Neuron (in vitro differentiated cells): ENCODE data around the gene KLHL6.

Experiments used
- H2AFZ ChIP-seq: one replicate; pipeline ENCODE4 v1.6.1; 2013; ENCODE audit warnings: low read depth, mild to moderate bottlenecking, inconsistent platforms, low read length, moderate library complexity
- H3K27me3 ChIP-seq: one replicate; pipeline ENCODE4 v1.6.1; 2013; ENCODE audit warnings: low read length; ENCODE audit not compliant: insufficient read depth
- H3K36me3 ChIP-seq: one replicate; pipeline ENCODE4 v1.6.1; 2013; ENCODE audit warnings: low read length; ENCODE audit not compliant: insufficient read depth
- H3K4me1 ChIP-seq: one replicate; pipeline ENCODE4 v1.6.1; 2013; ENCODE audit warnings: low read length; ENCODE audit not compliant: insufficient read depth
- H3K4me3 ChIP-seq: 2 replicates; pipeline ENCODE4 v1.5.1; 2013; ENCODE audit warnings: mild to moderate bottlenecking, low read length, moderate library complexity
- H3K9me3 ChIP-seq: one replicate; pipeline ENCODE4 v1.6.1; 2013; ENCODE audit warnings: low read length

Gene KLHL6

DNA sequence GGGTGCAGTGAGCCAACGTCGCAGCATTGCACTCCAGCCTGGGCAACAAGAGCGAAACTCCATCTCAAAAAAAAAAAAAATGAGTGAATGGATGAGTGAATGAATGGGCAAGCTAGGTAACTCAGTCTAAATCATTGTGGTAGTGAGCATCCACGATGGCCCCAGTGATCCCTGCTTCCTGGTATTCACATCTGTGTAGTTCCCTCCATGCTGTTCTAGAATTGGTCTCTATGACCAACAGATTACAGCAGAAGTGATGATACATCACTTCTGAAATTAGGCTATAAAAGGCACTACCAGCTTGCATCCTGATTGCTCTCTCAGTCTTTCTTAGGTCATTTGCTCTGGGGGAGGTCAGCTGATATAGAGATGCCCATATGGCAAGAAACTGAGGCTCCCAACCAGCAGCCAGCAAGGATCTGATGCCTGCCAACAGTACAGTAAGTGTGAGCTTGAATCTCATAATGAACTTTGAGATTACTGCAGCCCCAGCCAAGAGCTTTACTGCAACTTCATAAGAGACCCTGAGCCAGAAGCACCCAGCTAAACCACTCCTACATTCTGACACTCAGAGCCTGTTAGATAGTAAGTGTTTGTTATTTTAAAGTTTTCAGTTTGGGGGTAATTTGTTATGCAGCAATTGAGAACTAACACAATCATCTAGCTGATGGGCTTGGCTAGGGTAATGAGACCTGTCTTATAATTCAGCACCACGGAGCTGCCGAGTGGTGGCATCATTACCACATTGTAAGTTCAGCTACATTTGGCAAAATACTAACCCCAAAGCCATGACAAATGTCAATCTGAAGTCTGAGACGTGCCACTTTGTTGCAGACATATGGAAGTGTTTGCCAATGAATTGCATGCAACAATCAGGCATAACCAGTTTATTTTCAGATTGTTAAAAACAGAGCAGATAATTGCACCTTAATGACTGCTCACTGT lies 53.0 kb downstream of the KLHL6 start:
- no peak overlapping the region for H3K4me3 ChIP-seq

GRCh38 chr3:183500981-183501704 lies 54.4 kb downstream of the KLHL6 start:
- Histone ChIP-seq H3K9me3 (no peaks in the 10 kb centered on the region), H3K4me3 (no peak overlapping the region), H3K36me3 (no peaks in the 10 kb centered on the region), H3K4me1 (no peaks in the 10 kb centered on the region), H3K27me3 (no peaks in the 10 kb centered on the region), H2AFZ (no peak overlapping the region)

More for the DNA sequence above, 53.0 kb downstream of the KLHL6 start:
- Histone ChIP-seq H3K9me3 (no peaks in the 10 kb centered on the region), H2AFZ (no peak overlapping the region), H3K4me1 (no peaks in the 10 kb centered on the region), H3K27me3 (no peaks in the 10 kb centered on the region), H3K36me3 (no peaks in the 10 kb centered on the region)

GRCh38 chr3:183500319-183500718 lies 55.2 kb downstream of the KLHL6 start:
- Histone ChIP-seq H2AFZ (no peak overlapping the region), H3K36me3 (no peaks in the 10 kb centered on the region), H3K9me3 (no peaks in the 10 kb centered on the region), H3K4me1 (no peaks in the 10 kb centered on the region), H3K27me3 (no peaks in the 10 kb centered on the region), H3K4me3 (no peak overlapping the region)

- Histone ChIP-seq H3K4me1 (no peaks in the 10 kb centered on the region), H3K36me3 (no peaks in the 10 kb centered on the region), H2AFZ (no peak overlapping the region), H3K9me3 (no peaks in the 10 kb centered on the region), H3K4me3 (no peak overlapping the region), H3K27me3 (no peaks in the 10 kb centered on the region)
Observed at GRCh38 chr3:183498634-183499033, 56.9 kb downstream of the KLHL6 start.

GRCh38 chr3:183497313-183497712 lies 58.2 kb downstream of the KLHL6 start:
- H3K4me3 ChIP-seq, result no peak overlapping the region
- H2AFZ ChIP-seq, result no peak overlapping the region
- no peaks in the 10 kb centered on the region for H3K36me3 ChIP-seq
- H3K9me3 ChIP-seq, result no peaks in the 10 kb centered on the region
- H3K27me3 ChIP-seq, result no peaks in the 10 kb centered on the region
- H3K4me1 ChIP-seq, result no peaks in the 10 kb centered on the region

GRCh38 chr3:183496311-183496710 lies 59.2 kb downstream of the KLHL6 start:
- Histone ChIP-seq H3K27me3 (no peaks in the 10 kb centered on the region), H3K4me3 (no peak overlapping the region), H2AFZ (no peak overlapping the region), H3K9me3 (no peaks in the 10 kb centered on the region), H3K4me1 (no peaks in the 10 kb centered on the region), H3K36me3 (no peaks in the 10 kb centered on the region)

GRCh38 chr3:183494341-183494740 lies 61.2 kb downstream of the KLHL6 start:
- Histone ChIP-seq H2AFZ (no peak overlapping the region), H3K4me1 (no peaks in the 10 kb centered on the region)

DNA sequence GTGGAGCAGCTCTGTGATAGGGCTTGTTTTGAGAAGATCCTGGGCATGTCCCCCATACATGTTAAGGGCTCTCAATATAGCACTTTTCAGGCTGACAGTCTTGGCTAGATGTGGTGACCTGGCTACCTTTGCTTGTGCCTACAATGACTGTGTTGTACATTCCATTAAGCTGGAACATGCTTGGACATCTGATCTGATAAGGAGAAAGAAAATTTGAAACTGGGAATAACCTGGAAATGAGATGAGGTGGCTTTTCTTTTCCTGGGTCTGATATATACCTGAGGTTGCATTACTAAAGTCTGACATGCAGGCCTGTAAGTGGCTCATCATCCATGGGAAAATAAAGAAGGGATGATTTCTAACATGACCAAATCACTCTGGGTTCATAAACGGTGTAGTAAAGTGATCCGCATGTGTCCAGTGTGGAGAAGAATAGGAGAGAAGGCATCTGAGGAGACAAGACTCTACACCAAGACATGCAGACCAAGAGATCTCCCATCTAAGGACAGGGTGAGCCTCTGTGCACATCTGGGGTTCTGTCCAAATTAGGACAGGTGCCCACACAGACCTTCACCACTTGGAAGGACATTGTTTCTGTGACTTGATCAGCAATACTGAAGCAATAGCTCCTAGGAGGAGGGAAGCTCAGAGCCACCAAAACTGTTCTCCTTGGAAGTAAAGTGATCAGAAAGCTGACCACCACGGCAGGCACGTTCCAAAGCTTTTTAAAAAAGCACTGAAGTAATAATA lies 62.0 kb downstream of the KLHL6 start:
- no peaks in the 10 kb centered on the region for H3K4me1 ChIP-seq
- no peaks in the 10 kb centered on the region for H3K9me3 ChIP-seq
- no peaks in the 10 kb centered on the region for H3K36me3 ChIP-seq
- H3K4me3 ChIP-seq, result no peak overlapping the region
- no peaks in the 10 kb centered on the region for H3K27me3 ChIP-seq
- H2AFZ ChIP-seq, result no peak overlapping the region

More at GRCh38 chr3:183494341-183494740, 61.2 kb downstream of the KLHL6 start:
- no peaks in the 10 kb centered on the region for H3K36me3 ChIP-seq
- no peaks in the 10 kb centered on the region for H3K9me3 ChIP-seq
- H3K4me3 ChIP-seq, result no peak overlapping the region
- H3K27me3 ChIP-seq, result no peaks in the 10 kb centered on the region

GRCh38 chr3:183492849-183493179 lies 62.7 kb downstream of the KLHL6 start:
- Histone ChIP-seq H3K4me1 (no peaks in the 10 kb centered on the region), H3K36me3 (no peaks in the 10 kb centered on the region), H3K9me3 (no peaks in the 10 kb centered on the region), H3K27me3 (no peaks in the 10 kb centered on the region), H2AFZ (no peak overlapping the region), H3K4me3 (no peak overlapping the region)

DNA sequence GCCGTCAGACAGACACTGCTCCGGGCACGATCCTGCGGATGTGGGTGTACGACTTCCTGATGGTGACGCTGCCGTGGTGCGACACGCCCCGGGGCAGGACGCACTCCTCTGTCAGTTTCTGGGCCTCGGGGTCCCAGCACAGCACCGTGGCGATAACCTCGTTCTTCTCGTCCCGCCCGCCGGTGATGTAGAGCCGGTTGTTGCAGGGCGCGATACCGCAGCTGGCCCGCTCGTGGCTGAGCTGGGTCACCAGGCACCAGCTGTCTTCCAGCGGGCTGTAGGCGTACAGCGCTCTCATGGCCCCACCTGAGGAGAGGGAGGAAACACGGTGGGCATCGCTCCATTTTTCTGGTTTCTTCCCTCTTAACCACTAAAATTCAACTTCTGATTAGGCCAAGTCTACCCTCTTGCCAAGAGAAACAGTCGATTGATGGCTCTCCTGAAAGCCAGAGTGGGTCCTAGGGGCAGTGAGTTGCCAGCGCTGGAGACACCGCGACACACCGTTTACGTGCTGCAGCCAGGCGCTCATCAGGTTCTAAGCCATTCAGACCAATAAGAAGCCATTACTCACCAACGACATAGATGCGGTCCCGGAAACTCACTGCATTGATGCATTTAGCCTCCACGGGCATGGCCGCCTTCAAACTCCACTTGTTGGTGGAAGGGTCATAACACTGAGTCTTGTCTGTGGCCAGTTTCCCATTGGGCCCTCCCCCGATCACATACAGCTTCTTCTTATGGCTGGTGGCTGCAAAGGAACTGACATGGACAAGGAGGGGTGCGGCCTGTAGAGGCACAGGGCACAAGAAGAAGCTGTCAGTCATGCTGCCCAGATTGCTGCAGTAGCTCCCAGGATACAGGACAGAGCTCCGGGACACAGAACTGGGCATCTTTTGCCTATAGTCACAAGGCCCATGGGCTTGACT lies 63.3 kb downstream of the KLHL6 start:
- Histone ChIP-seq H3K4me1 (no peaks in the 10 kb centered on the region), H3K27me3 (no peaks in the 10 kb centered on the region), H3K4me3 (no peak overlapping the region), H3K9me3 (no peaks in the 10 kb centered on the region), H3K36me3 (no peaks in the 10 kb centered on the region), H2AFZ (no peak overlapping the region)

DNA sequence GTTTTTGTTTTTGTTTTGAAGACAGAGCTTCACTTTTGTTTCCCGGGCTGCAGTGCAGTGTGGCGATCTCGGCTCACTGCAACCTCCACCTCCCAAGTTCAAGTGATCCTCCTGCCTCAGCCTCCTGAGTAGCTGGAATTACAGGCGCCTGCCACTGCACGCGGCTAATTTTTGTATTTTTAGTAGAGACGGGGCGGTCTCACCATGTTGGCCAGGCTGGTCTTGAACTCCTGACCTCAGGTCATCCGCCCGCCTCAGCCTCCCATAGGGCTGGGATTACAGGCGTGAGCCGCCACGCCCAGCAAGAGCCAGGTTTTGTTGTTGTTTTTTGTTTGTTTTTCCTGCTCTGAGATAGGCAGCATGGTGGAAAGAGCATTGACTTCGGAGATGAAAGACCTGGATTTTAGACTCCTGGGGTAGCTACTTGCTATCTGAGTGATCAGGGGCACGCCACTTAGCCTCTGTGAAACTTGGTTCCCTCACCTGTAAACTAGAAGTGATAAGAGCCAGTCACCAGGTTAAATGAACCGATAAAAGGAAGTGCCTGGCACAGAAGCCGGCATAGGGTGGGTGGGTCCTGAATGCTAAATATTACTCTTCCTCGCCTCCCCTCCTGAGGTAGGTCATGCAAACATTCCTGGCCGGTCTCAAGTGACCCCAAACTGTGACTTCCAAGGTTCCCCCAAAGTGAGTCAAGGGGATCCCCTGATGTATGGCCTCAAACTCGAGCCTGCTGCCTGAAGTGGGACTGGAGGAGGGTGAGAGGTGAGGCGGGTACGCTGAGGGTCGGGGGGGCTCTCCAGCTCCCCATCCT lies 64.2 kb downstream of the KLHL6 start:
- Histone ChIP-seq H3K27me3 (peaks cover 2% of the 10 kb centered on the region), H3K4me3 (no peak overlapping the region), H3K36me3 (no peaks in the 10 kb centered on the region), H3K9me3 (no peaks in the 10 kb centered on the region), H3K4me1 (no peaks in the 10 kb centered on the region), H2AFZ (no peak overlapping the region)

DNA sequence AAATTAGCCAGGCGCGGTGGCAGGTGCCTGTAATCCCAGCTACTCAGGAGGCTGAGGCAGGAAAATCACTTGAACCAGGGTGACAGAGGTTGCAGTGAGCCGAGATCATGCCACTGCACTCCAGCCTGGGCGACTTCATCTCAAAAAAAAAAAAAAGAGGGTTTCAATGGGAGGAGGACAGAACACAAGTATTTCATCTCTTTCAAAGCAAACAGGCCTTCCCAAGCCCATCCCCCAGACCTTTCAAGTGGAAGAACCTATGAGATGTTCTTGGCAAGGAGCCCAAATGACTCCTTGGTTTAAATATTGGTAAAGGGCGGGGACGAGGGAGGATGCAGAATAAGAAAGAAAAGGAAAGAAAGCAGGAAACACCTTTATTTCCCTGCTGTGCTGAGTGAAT lies 64.9 kb downstream of the KLHL6 start:
- Histone ChIP-seq H3K27me3 (peaks cover 2% of the 10 kb centered on the region), H3K4me1 (no peaks in the 10 kb centered on the region), H3K9me3 (no peaks in the 10 kb centered on the region), H3K36me3 (no peaks in the 10 kb centered on the region), H2AFZ (no peak overlapping the region), H3K4me3 (no peak overlapping the region)
